K562 (cell line): ENCODE measurements around the gene NEURL2. TPM values are rescaled to one million over a fixed set of nuclear protein-coding genes. Genes with fewer than 3 reads are reported as not detected.

Experiments
- BRCA1 ChIP-seq, 2 experiments: fragments of 450-650 bp in 1 of 2; sonication (generic) in 1 of 2; formaldehyde crosslinking in 1 of 2; IDR thresholded peaks; 2 replicates each; pipeline versions ENCODE4 v1.5.0 to v1.6.1; 2017 to 2020; ENCODE audit warnings: mild to moderate bottlenecking in 1 of 2, missing genetic modification reagents in 1 of 2
- CHD7 ChIP-seq: fragments of 200-600 bp; sonication (generic); IDR thresholded peaks from one replicate; pipeline ENCODE4 v1.6.1; 2012; ENCODE audit warnings: mild to moderate bottlenecking, low read depth, low read length, inconsistent platforms
- CREBBP ChIP-seq: IDR thresholded peaks from one replicate; pipeline ENCODE4 v1.6.1; 2012; ENCODE audit warnings: low read depth, mild to moderate bottlenecking, control low read depth, inconsistent platforms, low read length
- MLX ChIP-seq, 2 experiments: fragments of 450-650 bp in 1 of 2; sonication (generic) in 1 of 2; formaldehyde crosslinking; conservative IDR thresholded peaks; 2 replicates each; pipeline versions ENCODE4 v1.4.0 to v1.8.1; 2020 to 2022; ENCODE audit warnings: mild to moderate bottlenecking in 1 of 2, missing genetic modification reagents in 1 of 2
- RBM34 ChIP-seq: fragments of 200-400 bp; formaldehyde crosslinking; IDR thresholded peaks from 2 replicates; pipeline ENCODE4 v1.6.1; 2018; ENCODE audit warnings: low read length, borderline replicate concordance; ENCODE audit not compliant: insufficient read depth
- RFX5 ChIP-seq: IDR thresholded peaks from 2 replicates; pipeline ENCODE4 v1.6.1; 2011; ENCODE audit warnings: low read depth, mild to moderate bottlenecking, improper control_type of control experiment, low read length
- STAT5A ChIP-seq: IDR thresholded peaks from 2 replicates; pipeline ENCODE4 v1.6.1; 2012; ENCODE audit warnings: low read length, inconsistent platforms, borderline replicate concordance
- TFAM ChIP-seq: fragments of 250-450 bp; sonication (Bioruptor Pico); conservative IDR thresholded peaks from 2 replicates; pipeline ENCODE4 v1.5.0; 2021; ENCODE audit warnings: mild to moderate bottlenecking, moderate library complexity
- TFE3 ChIP-seq: fragments of 450-650 bp; formaldehyde crosslinking; IDR thresholded peaks from 2 replicates; pipeline ENCODE4 v1.4.0; 2020; ENCODE audit warnings: mild to moderate bottlenecking, mixed read lengths
- ZNF184 ChIP-seq: sonication (generic); formaldehyde crosslinking; IDR thresholded peaks from 2 replicates; pipeline ENCODE4 v1.5.0; 2020; ENCODE audit warnings: missing genetic modification reagents
- ZNF655 ChIP-seq: fragments of 250-450 bp; sonication (Bioruptor Pico); IDR thresholded peaks from 2 replicates; pipeline ENCODE4 v1.5.0; 2021
- ZNF780A ChIP-seq: fragments of 250-450 bp; sonication (Bioruptor Pico); IDR thresholded peaks from 2 replicates; pipeline ENCODE4 v1.5.0; 2021; ENCODE audit warnings: mild to moderate bottlenecking
- polyA plus RNA-seq, 8 experiments: library from polyadenylated mRNA; depleted of rRNA in 4 of 8; stranded (reverse) in 5 of 8; unstranded in 3 of 8; fragments of >200 nt; fragmentation: Nextera tagmentation in 2 of 8; fragmentation: Illumina TruSeq in 1 of 8; extraction: Ambion mirVana in 2 of 8; extraction: Trizol in 1 of 8; gene quantifications; 2 replicates each; pipeline versions ENCODE4 v1.2.1 to v1.2.3, GENCODE V29; 2011 to 2014; ENCODE audit warnings: inconsistent platforms in 1 of 8, missing spikeins in 1 of 8
- total RNA-seq, 7 experiments: library from RNA; depleted of rRNA in 6 of 7; stranded (reverse); fragments of >200 nt in 6 of 7; fragmentation: Illumina TruSeq in 2 of 7; extraction: Trizol in 2 of 7; gene quantifications; 2 replicates each; pipeline versions ENCODE4 v1.2.1 to v1.2.3, GENCODE V29; 2011 to 2021; ENCODE audit warnings: low replicate concordance in 1 of 7

NEURL2 gene
- total and polyA plus RNA-seq, 9 of the 15 experiments (the other 6 are each of a cell fraction or from before 2014, with no cell fraction given): 0.22 to 1.9 (median 0.50) TPM; not detected in 1

- no peak for TF ChIP-seq RBM34
- TF ChIP-seq RFX5: no peak
- no peak for TF ChIP-seq TFE3 (CRISPR knock-in tag)
- no peak for TF ChIP-seq ZNF184 (CRISPR knock-in tag)
- no peak for TF ChIP-seq BRCA1 (IDR thresholded peaks at IDR 0.05)
- TF ChIP-seq BRCA1 (CRISPR knock-in tag; IDR thresholded peaks at IDR 0.05): no peak
- no peak for TF ChIP-seq STAT5A
- no peak for TF ChIP-seq CREBBP
- no peak for TF ChIP-seq ZNF655 (CRISPR knock-in tag)
- no peak for TF ChIP-seq MLX (CRISPR knock-in tag; conservative IDR thresholded peaks at IDR 0.05)
- no peak for TF ChIP-seq TFAM (CRISPR knock-in tag)
- no peak for TF ChIP-seq ZNF780A
- TF ChIP-seq CHD7: no peak
Observed at GRCh38 chr20:45857114-45857881, 33.7 kb downstream of the NEURL2 start, which contains the start of the genes ACOT8 and ZSWIM3 (continued).
